MV-4-11 (cell line): ENCODE measurements around the gene SERPING1.

Experiments used
- DNase-seq: peaks from one replicate; lab custom pipeline; 2025; lab: John Stamatoyannopoulos, UW

The SERPING1 gene

DNA sequence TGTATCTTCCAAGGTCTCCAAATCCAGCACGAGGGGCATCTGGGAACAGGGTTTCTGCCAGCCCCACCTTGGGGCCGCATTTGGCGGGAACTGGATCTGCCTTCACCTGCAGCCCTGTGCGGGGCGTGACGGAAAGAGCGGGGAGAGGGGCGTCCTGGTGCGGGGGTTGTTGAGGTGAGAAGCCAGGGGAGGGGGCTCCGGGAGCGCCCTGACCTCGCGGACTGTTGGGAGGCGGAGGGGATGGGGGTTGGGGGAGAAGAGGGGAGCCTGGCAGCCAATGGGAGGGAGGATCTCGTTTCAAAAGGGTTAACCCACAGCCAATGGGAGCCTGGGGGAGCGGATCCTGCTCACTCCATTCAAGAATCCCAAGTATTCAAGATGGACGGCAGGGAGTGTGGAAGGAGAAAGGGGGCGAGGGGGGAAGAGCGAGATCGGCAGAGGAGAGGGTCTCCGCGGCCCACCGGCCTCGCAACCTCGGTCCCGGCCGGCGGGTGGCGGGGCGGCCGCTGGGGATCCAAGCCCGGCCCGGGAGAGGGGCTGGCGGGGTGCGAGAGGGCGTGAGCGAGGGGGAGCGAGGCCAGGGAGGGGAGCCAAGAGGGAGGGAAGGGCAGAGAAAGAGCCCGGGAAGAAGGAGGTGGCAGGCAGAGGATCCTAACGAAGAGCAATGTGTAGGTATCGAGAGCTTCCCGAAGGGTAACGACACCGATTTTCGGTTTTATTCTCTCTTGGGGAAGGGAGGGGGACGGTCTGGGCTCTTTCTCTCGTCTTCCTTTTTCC lies 40.7 kb downstream of the SERPING1 start:
- DNase-seq = no peak

DNA sequence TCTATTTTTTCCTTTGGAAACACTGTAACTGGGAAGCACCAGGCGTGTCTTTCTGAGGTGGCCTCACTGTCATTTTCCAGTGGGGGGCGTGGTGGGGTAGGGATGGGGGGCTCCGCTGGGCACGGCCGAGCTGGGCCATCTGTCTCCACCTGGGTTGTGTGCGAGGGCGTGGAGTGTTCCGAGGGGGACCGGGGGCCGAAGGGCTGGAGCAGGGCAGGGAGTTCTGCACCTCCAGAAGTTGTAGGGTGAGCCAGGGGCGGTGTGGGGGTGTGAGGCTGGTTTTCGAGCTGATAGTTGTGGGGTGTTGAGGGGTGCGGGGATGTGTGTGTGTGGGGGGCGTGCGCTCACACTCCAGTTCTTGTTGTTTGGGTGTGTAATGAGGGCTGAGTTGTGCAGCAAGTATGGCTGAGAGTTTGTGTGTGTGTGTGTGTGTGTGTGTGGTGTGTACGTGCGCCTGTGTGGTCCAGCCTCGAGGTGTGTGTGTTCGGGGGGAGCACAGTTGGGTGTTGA lies 41.4 kb downstream of the SERPING1 start:
- no peak for DNase-seq

DNA sequence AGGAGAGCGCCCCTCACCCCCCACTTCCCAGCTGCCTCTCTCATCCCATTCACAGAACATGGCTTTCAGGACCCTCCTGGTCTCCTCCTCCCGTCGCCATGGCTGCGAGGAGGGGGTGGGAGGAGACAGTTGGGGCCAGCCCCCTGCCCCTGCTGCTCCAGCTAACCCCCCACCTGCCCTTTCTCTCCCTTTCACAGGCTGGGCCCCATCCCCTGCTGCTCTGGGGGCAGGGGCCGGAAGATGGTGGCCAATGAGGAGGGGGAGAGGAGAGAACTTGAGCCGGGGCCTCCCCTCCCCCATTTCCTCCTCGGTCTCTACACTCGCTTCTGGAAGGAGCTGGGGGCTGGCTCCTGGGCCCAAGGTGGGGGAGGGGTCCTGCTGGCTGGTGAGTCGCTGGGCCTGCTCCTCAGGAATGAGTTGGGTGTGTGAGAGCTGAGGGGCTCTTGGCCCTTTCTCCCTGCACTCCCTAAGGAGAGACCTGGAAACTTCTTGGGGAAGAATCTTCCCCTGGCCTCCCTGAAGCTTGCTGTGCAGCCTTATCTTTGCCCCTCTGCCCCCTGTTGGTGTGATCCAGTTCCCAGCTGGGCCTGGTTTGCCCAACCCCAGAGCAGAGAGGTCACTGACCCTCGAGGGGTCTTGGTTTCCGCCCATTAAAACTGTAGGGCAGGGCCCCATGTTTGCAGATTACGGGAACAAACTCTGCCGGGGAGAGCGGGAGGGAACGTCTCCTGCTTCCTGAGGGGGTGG lies 42.0 kb downstream of the SERPING1 start:
- DNase-seq = no peak

DNA sequence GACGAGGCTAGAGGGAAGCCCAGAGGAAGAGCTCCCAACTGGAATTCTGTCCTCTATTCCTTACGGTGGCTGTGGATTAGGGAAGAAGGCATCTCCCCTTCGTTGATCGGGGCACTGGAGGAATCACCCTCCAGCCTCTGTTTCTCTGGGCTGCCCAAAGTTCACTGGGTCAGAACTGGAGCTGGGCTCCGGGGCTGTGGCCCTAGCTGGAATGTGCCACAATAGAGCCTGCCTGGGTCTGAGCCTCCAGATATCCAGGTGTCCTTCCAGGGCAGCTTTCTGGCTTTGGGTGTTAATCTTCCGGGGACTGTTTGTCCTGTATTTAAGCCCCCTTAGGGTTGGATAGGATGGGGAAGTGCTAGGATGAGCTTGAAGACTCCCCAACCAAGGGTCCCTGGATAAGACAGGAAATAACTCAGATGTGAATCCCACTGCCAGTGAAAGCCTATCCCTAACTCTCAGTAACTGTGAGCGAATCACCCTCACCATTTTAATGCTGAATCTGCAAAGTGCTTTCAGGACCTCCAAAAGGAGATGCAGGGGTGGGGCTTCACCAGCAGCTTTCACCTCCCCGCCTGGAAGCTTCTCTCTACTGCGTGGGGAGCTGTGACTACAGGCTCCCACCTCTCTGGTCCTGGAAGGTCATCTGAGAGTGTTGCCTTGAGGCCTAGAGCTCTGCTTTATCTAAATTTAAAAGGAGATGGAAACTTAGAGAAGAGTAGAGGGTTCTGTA lies 42.7 kb downstream of the SERPING1 start:
- DNase-seq = no peak

DNA sequence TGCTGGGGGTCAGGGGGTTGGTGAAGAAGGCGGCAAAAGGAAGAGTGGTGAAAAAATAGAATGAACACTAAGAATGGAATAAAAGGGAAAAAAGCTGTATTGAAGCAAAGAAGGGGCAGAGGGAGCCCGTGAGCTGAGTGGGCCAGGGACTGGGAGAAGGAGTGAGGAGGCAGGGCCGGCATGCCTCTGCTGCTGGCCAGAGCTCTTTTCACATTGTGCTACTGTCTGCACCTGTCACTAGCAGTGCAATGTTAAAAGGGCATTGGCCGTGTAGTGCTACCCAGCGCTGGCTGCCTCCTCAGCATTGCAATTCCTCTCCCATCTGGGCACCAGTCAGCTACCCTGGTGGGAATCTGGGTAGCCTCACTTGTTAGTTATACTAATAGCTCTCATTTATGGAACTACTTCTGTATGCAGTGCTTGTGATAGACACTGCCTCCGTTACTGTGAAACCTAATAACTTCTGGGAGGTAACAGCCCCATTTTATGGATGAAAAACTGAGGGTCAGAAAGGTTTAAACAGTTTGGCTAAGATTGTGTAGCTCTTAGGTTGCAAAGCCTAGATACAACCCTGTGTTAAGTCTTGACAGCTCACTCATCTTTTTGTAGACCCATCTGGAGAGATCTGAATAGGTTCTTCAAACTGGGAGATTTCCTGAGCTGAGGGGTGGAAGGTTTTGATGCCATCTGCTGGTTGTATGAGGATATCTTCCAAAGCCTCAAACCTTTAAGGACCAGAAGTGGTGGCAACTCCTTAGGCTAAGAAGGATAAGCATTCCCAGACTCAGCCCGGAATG lies 43.7 kb downstream of the SERPING1 start:
- DNase-seq = peak; percentile 51

DNA sequence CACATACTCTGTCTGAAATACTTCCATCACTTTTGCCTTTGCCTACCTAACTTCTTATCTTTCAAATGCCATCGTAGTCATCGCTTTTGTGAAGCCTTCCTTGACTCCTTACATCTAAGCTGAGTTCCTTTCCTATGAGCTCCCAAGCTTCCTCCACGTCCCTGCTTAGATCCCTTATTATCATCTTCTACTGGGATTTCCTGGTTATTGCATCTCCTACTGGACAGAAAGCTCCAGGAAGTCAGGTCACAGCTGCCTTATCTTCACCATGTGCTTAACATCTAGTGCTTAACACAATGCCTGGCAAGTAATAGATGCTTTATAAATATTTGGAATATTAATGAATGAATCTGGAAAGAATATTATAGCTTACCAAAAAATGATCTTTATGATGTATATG lies 46.3 kb downstream of the SERPING1 start:
- DNase-seq = no peak

DNA sequence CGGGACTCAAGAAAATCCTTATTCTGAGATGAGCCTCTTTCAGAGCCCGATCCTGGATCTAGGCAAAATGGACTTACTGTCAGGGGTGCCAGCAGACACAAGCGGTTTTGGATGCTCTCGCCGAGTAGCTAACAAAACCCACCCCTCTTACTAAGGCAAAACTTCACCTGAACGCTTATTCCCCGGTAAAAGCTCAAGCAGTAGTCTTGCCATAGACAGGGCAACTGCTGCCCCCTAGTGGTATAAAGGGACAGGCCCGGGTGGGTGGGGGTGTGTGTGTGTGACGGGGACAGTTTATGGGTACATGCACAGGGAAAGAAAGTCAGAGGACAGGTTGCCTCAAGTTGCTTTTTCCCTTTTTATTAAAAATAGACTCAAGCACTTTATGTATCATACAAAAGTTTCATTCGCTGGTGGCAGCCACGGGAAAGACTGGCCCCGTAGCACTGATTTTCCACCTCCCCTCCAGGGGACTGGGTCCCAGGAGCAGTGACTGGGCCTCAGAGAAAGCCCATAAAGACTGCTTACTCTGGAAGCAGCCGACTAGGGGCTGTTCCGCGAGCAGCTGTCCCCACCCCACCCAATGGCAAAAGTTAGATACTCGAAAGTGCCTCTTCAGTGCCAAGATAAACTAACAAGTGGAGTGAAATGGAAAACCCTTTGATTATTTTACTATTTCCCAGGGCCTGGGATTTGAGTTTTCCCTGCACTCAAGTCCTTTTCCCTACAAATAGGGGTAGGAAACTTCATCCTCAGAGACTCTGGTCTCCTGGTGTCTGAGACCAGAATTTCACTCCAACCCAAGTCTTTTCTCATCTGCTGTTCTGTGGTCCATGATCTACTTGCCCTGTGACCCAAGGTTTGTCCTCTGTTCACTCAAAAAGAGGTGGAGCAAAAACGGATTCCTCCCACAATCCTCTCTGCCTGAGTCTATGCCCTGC lies 47.5 kb downstream of the SERPING1 start:
- peak; percentile 13 for DNase-seq

DNA sequence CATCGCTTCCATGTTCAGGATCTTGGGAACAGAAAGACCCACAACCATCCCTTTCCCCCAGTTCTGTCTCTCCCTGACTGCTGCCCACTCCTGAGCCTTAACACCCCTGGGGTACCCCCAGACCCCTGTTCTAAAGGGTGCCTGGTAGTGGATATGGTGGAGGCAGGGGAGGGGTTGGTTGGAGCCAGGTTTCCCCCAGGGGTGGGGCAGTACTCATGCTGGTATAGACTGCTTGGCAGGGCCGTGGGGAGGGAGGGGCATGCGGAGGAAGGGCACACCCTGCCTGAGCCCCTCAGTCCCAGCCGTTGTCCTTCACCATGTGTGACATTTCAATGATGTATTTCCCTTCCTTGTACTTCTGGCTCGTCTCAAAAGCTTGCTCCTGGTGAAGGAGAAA lies 48.2 kb downstream of the SERPING1 start:
- DNase-seq = no peak

DNA sequence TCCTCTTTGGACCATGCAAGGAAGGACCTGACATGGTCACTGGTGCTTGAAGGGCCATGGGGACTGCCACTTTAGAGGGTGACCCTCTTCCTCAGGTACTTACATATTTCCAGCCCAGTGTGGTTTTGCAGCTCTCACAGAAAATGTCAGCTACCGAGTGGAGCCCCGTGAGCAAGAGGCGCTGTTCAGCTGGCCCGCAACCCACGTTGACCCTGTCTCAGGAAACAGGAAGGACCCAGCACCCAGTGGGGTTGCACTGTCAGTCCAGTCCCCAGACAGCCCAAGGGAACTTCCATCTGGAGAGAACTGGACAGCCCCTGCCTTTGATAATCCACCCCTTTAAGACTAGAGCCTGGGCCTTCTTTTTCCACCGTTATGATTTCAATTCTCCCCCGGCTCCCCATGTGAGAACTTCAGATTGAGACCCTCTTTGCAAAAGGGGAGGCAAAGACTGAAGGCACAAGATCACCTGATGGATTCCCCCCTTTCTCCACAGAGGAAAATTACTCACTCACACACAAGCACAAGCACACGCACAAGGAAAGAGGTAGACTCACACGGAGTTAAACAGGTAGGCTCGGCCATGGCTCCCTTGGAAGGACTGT lies 48.8 kb downstream of the SERPING1 start:
- DNase-seq = peak; percentile 2

DNA sequence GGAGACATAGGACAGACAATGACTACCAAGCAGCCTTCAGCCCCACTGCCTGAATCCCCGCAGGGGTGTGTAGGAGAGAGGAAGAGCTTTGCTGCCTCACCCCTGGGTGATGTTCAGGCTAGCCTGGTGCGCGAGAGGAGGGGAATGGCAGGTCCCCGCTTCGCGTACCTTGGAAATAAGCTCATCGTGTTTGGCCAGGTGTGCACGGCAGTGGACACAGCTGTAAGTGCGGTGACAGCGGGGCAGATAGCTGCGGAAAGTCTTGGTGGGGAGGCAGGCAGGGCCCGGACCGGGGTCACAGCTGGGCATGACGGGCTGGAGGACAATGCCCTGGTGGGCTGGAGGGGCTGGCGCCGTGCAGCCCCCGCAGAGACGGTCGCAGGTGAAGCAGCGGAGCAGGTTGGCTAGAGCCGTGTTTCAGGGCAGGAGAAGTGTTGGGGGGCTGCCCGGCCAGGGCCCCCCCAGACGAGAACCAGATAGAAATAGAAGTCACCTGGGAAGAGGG lies 49.4 kb downstream of the SERPING1 start:
- no peak for DNase-seq

DNA sequence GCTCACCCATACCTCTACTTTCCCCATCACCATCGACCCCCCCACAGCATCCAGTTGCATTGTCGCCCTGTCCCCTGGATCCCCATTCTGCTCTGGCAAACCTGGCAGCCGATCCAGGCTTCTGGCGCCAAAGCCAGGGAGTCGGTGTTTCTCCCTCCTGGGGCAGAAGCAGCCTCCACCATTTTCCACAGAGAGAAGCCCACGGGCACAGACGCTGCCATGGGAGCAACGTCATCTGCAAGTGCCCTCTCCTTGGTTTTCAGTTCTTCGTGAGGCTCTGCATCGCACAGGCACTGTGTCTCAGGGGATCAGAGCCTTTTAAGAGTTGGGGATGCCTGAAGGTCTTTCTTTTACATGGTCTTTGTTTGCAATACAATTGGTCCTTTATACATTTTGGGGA lies 49.9 kb downstream of the SERPING1 start:
- no peak for DNase-seq

DNA sequence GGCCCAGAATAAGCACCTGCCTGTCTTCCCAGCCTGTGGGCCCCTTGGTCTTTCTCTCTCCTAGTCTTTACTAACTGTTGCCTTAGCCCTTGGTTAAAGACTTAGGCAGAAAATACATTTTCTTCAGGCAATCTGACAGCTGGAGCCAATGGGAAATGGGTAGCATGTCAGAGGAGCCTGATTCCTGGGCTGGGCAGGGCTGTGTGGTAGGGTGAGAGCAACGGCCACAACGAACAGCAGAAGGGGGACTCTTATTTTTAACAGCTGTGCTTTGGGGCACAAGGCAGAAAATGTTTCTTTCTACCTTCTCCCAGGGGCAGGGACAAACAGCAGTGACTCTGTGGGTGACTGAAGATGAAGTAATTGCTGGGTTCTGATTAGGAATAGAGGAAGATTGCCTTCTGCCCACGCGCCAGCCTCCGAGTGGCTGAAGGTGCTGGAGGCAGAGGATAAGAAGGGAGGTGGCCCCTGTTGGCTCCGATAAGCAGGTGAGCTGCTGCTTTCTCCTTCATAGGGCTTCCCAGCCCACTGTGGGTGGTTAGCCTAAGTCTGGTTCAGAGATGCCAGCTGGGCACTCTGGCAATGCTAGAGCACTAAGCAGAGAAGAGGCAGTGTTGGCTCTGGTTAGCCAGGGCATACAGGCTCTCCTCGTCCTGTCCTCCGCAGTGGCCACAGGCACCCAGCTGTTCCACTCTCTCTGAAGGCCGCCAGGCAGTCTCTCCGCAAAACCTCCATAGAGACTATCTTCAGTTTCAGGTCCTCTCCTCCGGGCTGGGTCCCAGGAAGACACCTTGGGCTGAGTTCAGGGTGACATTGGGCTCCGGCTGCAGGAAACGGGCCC lies 50.7 kb downstream of the SERPING1 start:
- DNase-seq = peak; percentile 6

DNA sequence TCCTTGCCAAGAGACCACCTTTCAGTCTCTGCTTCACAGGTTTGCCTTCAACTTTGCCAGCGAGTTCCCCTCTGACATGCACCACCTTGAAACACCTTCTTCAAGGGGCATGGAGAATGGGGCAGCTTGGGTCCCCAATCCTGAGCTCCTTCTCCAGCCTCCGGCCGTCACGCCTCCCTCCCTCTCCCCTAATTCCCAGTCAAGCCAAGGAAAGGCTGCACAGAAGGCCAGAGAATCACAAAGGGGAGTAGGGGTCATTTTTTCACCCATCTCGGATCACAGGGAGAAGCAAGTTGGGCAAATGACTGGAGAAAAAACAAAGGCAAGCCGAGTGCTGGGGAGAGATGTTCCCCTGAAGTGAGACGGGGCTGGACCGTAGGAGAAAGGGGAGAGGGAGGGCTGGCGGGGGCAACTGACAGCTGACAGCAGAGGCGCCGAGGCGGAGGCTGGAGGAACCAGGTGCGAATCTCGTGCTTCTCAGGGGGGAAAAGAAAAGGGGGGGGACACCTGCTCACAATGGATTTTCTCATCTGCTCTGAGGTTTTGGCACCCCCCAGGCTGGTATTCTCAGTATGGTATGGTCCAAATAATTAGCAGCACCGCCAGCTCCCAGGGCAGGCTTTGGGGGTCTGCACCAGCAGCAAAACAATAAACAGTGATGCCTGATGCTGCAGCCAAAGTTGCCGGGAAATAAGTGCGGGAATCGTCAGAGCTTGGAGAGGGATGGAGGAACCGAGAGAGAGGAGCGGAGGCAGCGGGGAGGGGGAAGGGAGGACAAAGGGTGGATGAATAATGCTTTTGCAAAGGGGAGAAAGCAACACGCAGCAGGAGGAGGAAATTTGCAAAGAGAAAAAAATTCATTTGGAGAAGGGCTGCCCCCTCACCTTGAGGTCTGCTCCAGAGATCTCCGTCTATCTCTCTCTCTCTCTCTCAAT lies 51.6 kb downstream of the SERPING1 start:
- DNase-seq = no peak

DNA sequence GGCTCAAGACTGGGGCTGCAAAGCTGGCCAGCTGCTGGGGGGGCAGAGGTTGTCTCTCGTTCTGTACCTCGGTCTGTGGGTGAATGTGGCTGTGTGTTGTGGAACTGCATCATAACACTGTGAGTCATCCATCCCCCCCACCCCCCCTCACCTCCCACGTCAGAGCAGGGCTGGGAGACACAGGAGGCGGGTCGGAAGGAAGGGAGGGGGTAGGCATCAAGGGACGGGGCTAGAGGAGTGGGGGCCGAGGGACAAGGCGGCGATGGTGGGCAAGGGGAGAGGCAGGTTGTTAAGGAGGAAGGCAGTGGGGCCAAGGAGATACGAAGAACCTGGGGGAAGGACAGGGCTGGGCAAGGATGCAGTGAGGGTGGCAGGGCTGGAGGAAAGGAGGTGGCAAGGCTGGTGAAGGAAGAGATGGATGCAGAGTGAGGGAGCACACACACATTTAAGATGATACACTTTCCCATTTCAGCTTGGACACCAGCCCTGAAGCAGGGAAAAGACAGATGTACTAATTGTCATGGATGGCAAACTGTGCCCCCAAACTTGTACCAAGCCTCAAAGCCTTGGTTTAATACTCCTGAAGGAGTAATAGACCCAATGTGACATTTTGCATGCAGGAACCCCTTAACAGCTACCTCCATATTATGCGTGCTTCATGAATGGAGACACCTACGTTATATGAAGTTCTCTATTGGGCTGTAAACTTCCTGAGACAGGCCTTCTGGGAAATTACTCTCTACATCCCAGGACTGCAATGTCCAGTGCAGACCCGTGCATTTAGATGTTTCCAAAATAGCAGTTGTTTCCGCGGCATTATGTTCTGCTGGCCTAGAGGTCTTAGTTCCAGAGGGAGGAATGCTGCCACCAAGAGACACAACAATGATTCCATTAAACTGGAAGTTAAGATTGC lies 52.6 kb downstream of the SERPING1 start, which contains the start of gene YPEL4:
TSS of gene YPEL4 (minus strand) at position 87 of the 913 bp plus-strand sequence. CDS start 2,805 bp downstream, outside the sequence.
- peak; percentile 35 for DNase-seq

DNA sequence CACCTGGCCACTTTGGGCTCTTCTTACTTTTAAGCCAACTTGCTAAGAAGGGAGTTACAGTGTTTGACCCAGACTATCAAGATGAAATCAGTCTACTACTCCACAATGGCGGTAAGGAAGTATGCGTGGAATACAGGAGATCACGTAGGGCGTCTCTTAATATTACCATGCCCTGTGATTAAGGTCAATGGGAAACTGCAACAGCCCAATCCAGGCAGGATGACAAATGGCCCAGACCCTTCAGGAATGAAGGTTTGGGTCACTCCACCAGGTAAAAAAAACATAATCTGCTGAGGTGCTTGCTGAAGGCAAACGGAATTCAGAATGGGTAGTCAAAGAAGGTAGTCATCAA lies 53.2 kb downstream of the SERPING1 start:
- DNase-seq = no peak

DNA sequence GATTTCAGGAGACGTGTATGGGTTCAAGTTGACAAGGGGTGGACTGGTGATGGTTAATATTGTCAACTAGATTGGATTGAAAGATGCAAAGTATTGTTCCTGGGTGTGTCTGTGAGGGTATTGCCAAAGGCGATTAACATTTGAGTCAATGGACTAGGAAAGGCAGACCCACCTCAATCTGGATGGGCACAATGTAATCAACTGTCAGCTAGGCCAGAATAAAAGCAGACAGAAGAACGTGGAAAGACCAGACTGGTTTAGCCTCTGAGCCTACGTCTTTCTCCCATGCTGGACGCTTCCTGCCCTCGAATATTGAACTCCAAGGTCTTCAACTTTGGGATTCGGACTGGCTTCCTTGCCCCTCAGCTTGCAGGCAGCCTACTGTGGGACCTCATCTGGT lies 53.9 kb downstream of the SERPING1 start:
- no peak for DNase-seq

DNA sequence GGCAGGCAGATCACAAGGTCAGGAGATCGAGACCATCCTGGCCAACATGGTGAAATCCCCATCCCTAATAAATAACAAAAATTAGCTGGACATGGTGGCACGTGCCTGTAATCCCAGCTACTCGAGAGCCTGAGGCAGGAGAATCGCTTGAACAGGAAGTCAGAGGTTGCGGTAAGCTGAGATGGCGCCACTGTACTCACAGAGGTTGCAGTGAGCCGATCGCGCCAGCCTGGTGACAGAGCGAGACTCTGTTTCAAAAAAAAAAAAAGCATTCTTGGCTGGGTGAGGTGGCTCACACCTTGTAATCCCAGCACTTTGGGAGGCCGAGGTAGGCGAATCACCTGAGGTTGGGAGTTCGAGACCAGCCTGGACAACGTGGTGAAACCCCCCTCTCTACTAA lies 54.7 kb downstream of the SERPING1 start:
- peak; percentile 24 for DNase-seq
